SK-N-SH (cell line): ENCODE results near the gene TSPAN15. TPM values are rescaled to one million over a fixed set of nuclear protein-coding genes. Genes with fewer than 3 reads are reported as not detected.

Source experiments
- CTCF ChIA-PET: fragments of 300-600, 350-600 bp; formaldehyde crosslinking; extraction: SDS; loops from one replicate; lab custom pipeline; 2021; lab: Yijun Ruan, JAX
- POLR2A ChIA-PET: fragments of 350-600 bp; sonication (Branson Sonifier 250); formaldehyde crosslinking; extraction: SDS; loops from one replicate; lab custom pipeline; 2020; ENCODE audit warnings: antibody characterized with exemption, inconsistent platforms; lab: Yijun Ruan, JAX
- DNase-seq: peaks from one replicate; pipeline ENCODE4 v3.0.0; 2012
- H2AFZ ChIP-seq: fragments of 200-600 bp; sonication (generic); 2 replicates; pipeline ENCODE4 v1.8.1; 2016; ENCODE audit warnings: antibody characterized with exemption, mild to moderate bottlenecking, low read depth
- H3F3A ChIP-seq: fragments of 200-600 bp; sonication (generic); replicated peaks from 2 replicates; pipeline ENCODE3; 2016; ENCODE audit warnings: antibody characterized with exemption, mild to moderate bottlenecking; ENCODE audit not compliant: insufficient read depth
- H3K27ac ChIP-seq, 2 experiments: fragments of 200-500 bp in 1 of 2; fragments of 200-600 bp in 1 of 2; sonication (Bioruptor generic) in 1 of 2; sonication (generic), shearing (Covaris generic) in 1 of 2; 2 replicates each; pipeline versions ENCODE4 v1.5.1 to v1.6.1; 2014 to 2016; ENCODE audit warnings: low read depth in 2 of 2, inconsistent platforms in 1 of 2, low read length in 1 of 2, mild to moderate bottlenecking in 1 of 2, mixed read lengths in 1 of 2
- H3K27me3 ChIP-seq: fragments of 200-600 bp; sonication (generic), shearing (Covaris generic); 2 replicates; pipeline ENCODE4 v1.6.1; 2016; ENCODE audit warnings: mixed run types; ENCODE audit not compliant: insufficient read depth
- H3K36me3 ChIP-seq, 2 experiments: fragments of 200-500 bp in 1 of 2; fragments of 200-600 bp in 1 of 2; sonication (Bioruptor generic) in 1 of 2; sonication (generic) in 1 of 2; replicated peaks in 1 of 2; 2 replicates each; pipeline versions ENCODE3 to v1.5.1; 2014 to 2016; ENCODE audit warnings: low read length in 1 of 2, mild to moderate bottlenecking in 1 of 2; ENCODE audit not compliant: insufficient read depth in 2 of 2, control insufficient read depth in 1 of 2
- H3K4me1 ChIP-seq, 2 experiments: fragments of 200-500 bp in 1 of 2; fragments of 200-600 bp in 1 of 2; sonication (Bioruptor generic) in 1 of 2; sonication (generic), shearing (Covaris generic) in 1 of 2; 2 replicates each; pipeline versions ENCODE4 v1.5.1 to v1.6.1; 2014 to 2016; ENCODE audit warnings: low read depth in 1 of 2, low read length in 1 of 2, mixed run types in 1 of 2; ENCODE audit not compliant: insufficient read depth in 2 of 2, control insufficient read depth in 1 of 2
- H3K4me2 ChIP-seq: fragments of 200-600 bp; sonication (generic), shearing (Covaris generic); 2 replicates; pipeline ENCODE4 v1.6.1; 2017; ENCODE audit warnings: mixed run types
- H3K4me3 ChIP-seq, 2 experiments: fragments of 200-500 bp in 1 of 2; fragments of 200-600 bp in 1 of 2; sonication (Bioruptor generic) in 1 of 2; sonication (generic), shearing (Covaris generic) in 1 of 2; 2 replicates each; pipeline versions ENCODE4 v1.5.1 to v1.8.1; 2014 to 2016; ENCODE audit warnings: low read depth in 2 of 2, inconsistent platforms in 1 of 2, low read length in 1 of 2, mild to moderate bottlenecking in 1 of 2, mixed read lengths in 1 of 2, moderate library complexity in 1 of 2
- H3K79me2 ChIP-seq: fragments of 200-600 bp; sonication (generic); 2 replicates; pipeline ENCODE4 v1.8.1; 2017; ENCODE audit warnings: mild to moderate bottlenecking; ENCODE audit not compliant: insufficient read depth
- H3K9ac ChIP-seq: fragments of 200-600 bp; sonication (generic); 2 replicates; pipeline ENCODE4 v1.6.1; 2017; ENCODE audit warnings: mixed run types
- H3K9me2 ChIP-seq: fragments of 200-600 bp; sonication (generic); 2 replicates; pipeline ENCODE4 v1.6.1; 2017; ENCODE audit warnings: mixed run types
- H3K9me3 ChIP-seq: fragments of 200-600 bp; sonication (generic); 2 replicates; pipeline ENCODE4 v1.6.1; 2017; ENCODE audit warnings: mixed run types, mild to moderate bottlenecking, moderate library complexity
- H4K20me1 ChIP-seq: fragments of 200-600 bp; sonication (generic); 2 replicates; pipeline ENCODE4 v1.6.1; 2017; ENCODE audit warnings: mild to moderate bottlenecking, mixed run types; ENCODE audit not compliant: insufficient read depth
- FOSL2 ChIP-seq: IDR thresholded peaks from 2 replicates; pipeline ENCODE4 v1.4.0; 2012; ENCODE audit warnings: low read depth, mild to moderate bottlenecking, moderate library complexity, borderline replicate concordance
- FOXJ3 ChIP-seq: sonication (generic); formaldehyde crosslinking; IDR thresholded peaks from 2 replicates; pipeline ENCODE4 v1.5.1; 2020; ENCODE audit warnings: mild to moderate bottlenecking, missing genetic modification reagents
- FOXM1 ChIP-seq: IDR thresholded peaks from 2 replicates; pipeline ENCODE4 v1.4.0; 2012; ENCODE audit warnings: low read depth, mild to moderate bottlenecking
- GATA2 ChIP-seq: sonication (generic); formaldehyde crosslinking; IDR thresholded peaks from 2 replicates; pipeline ENCODE4 v1.5.0; 2020; ENCODE audit warnings: mild to moderate bottlenecking, missing genetic modification reagents
- MEF2A ChIP-seq: IDR thresholded peaks from 2 replicates; pipeline ENCODE4 v1.4.0; 2012; ENCODE audit warnings: low read depth, borderline replicate concordance
- NRF1 ChIP-seq: IDR thresholded peaks from 2 replicates; pipeline ENCODE4 v1.6.1; 2012; ENCODE audit warnings: low read depth, mild to moderate bottlenecking, low read length
- REST ChIP-seq: IDR thresholded peaks from 2 replicates; pipeline ENCODE4 v1.6.1; 2012; ENCODE audit warnings: mild to moderate bottlenecking, low read depth, low read length, moderate library complexity
- TAF1 ChIP-seq: IDR thresholded peaks from 2 replicates; pipeline ENCODE4 v1.6.1; 2012; ENCODE audit warnings: low read depth, mild to moderate bottlenecking, low read length, moderate library complexity, borderline replicate concordance
- USF1 ChIP-seq: IDR thresholded peaks from 2 replicates; pipeline ENCODE4 v1.4.0; 2012; ENCODE audit warnings: low read depth, borderline replicate concordance
- ZBTB33 ChIP-seq: IDR thresholded peaks from 2 replicates; pipeline ENCODE4 v1.4.0; 2012; ENCODE audit warnings: low read depth, borderline replicate concordance
- WGBS: methylation state at CpG from one replicate; pipeline ENCODE4 v1.1.6; 2017; ENCODE audit warnings: low lambda C conversion rate; 5-methylcytosine and 5-hydroxymethylcytosine counted together
- polyA plus RNA-seq, 3 experiments: library from polyadenylated mRNA; depleted of rRNA; stranded (reverse); fragments of >200 nt; gene quantifications; 2 replicates each; pipeline ENCODE4 v1.2.3, GENCODE V29; 2012

Gene TSPAN15
- polyA plus RNA-seq, 1 of the 3 experiments (the other 2 are of a cell fraction): 8.5 TPM

- no peak for DNase-seq
- no peaks in the 10 kb centered on the region for H3K27me3 ChIP-seq
- no peaks in the 10 kb centered on the region for H3K79me2 ChIP-seq
- peaks cover 0 to 15% of the 10 kb centered on the region in 2 experiments; a peak in 1 of 4 replicates for H3K4me1 ChIP-seq
- ChIA-PET POLR2A (no interaction called here), CTCF (interaction anchor here (2.1 kb wide), 1 partner anchor 8 kb away, joined by 6 read pairs; no protein-coding TSS in a partner anchor)
- H2AFZ ChIP-seq: no peak overlapping the region
- H4K20me1 ChIP-seq: no peaks in the 10 kb centered on the region
- no peak overlapping the region for H3K27ac ChIP-seq
- no peaks in the 10 kb centered on the region for H3K9me2 ChIP-seq
- 83% methylated on average over 5 of the region's 5 CpGs for WGBS
- H3K36me3 ChIP-seq: no peaks in the 10 kb centered on the region
- no peak overlapping the region for H3K9ac ChIP-seq
- no peaks in the 10 kb centered on the region for H3F3A ChIP-seq
- TF ChIP-seq USF1: no peak
- TF ChIP-seq GATA2 (CRISPR knock-in tag): no peak
- no peak for TF ChIP-seq NRF1
- no peak for TF ChIP-seq ZBTB33
- TF ChIP-seq TAF1: no peak
- TF ChIP-seq MEF2A: no peak
- TF ChIP-seq REST: no peak
- no peak for TF ChIP-seq FOXJ3 (CRISPR knock-in tag)
- H3K9me3 ChIP-seq: no peaks in the 10 kb centered on the region
- no peak overlapping the region for H3K4me3 ChIP-seq
- H3K4me2 ChIP-seq: no peak overlapping the region
These were observed 6.5 kb downstream of the TSPAN15 start for GRCh38 chr10:69457771-69458237.

- Histone ChIP-seq H3K9me3 (no peaks in the 10 kb centered on the region), H3K4me1 (peaks cover 0 to 15% of the 10 kb centered on the region in 2 experiments; a peak in 1 of 4 replicates), H3F3A (no peaks in the 10 kb centered on the region), H4K20me1 (no peaks in the 10 kb centered on the region), H3K79me2 (no peaks in the 10 kb centered on the region), H3K27ac (no peak overlapping the region), H3K9me2 (no peaks in the 10 kb centered on the region), H3K4me3 (no peak overlapping the region), H2AFZ (no peak overlapping the region)
- DNase-seq: no peak
- CTCF ChIA-PET: interaction anchor here (2.1 kb wide), 1 partner anchor 9 kb away, joined by 6 read pairs; no protein-coding TSS in a partner anchor
- TF ChIP-seq FOXM1 (no peak), FOSL2 (no peak)
- TF ChIP-seq, all 33 proteins: peak for 0
- Histone ChIP-seq H3K4me2 (no peak overlapping the region), H3K9ac (no peak overlapping the region), H3K36me3 (no peaks in the 10 kb centered on the region), H3K27me3 (no peaks in the 10 kb centered on the region)
- 66% methylated on average over 10 of the region's 10 CpGs for WGBS
- POLR2A ChIA-PET: no interaction called here
These were observed 7.3 kb downstream of the TSPAN15 start for GRCh38 chr10:69458430-69459100.
